ENCODE results near the gene FEN1. TPM values are rescaled to one million over a fixed set of nuclear protein-coding genes. Genes with fewer than 3 reads are reported as not detected.
A peak's percentile ranks its signal among the peaks of the same experiment; 100 is the strongest.

The FEN1 gene
- total and polyA plus RNA-seq, 2 of the 13 experiments (the other 11 are each of a cell fraction or from before 2014, with no cell fraction given) = 12.4 to 102 TPM

- TF ChIP-seq ZNF44 (CRISPR knock-in tag; IDR thresholded peaks at IDR 0.05) = no peak
- no peak for TF ChIP-seq ZNF724P (CRISPR knock-in tag; IDR thresholded peaks at IDR 0.05; ENCODE audit: borderline replicate concordance)
- 0 out of 2 replicates have a peak, but pooled peaks have one; percentile 6 for TF ChIP-seq RXRA (CRISPR knock-in tag; IDR thresholded peaks at IDR 0.05)
- no peak for TF ChIP-seq KDM5A (IDR thresholded peaks at IDR 0.05; ENCODE audit: borderline replicate concordance, low read length)
- TF ChIP-seq AHDC1 (CRISPR knock-in tag; IDR thresholded peaks at IDR 0.05; ENCODE audit: borderline replicate concordance) = no peak
- no peak for TF ChIP-seq SNAPC2 (CRISPR knock-in tag; IDR thresholded peaks at IDR 0.05)
- TF ChIP-seq, protein P1, sequence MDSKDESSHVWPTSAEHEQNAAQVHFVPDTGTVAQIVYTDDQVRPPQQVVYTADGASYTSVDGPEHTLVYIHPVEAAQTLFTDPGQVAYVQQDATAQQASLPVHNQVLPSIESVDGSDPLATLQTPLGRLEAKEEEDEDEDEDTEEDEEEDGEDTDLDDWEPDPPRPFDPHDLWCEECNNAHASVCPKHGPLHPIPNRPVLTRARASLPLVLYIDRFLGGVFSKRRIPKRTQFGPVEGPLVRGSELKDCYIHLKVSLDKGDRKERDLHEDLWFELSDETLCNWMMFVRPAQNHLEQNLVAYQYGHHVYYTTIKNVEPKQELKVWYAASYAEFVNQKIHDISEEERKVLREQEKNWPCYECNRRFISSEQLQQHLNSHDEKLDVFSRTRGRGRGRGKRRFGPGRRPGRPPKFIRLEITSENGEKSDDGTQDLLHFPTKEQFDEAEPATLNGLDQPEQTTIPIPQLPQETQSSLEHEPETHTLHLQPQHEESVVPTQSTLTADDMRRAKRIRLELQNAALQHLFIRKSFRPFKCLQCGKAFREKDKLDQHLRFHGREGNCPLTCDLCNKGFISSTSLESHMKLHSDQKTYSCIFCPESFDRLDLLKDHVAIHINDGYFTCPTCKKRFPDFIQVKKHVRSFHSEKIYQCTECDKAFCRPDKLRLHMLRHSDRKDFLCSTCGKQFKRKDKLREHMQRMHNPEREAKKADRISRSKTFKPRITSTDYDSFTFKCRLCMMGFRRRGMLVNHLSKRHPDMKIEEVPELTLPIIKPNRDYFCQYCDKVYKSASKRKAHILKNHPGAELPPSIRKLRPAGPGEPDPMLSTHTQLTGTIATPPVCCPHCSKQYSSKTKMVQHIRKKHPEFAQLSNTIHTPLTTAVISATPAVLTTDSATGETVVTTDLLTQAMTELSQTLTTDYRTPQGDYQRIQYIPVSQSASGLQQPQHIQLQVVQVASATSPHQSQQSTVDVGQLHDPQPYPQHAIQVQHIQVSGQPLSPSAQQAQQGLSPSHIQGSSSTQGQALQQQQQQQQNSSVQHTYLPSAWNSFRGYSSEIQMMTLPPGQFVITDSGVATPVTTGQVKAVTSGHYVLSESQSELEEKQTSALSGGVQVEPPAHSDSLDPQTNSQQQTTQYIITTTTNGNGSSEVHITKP (CRISPR knock-in tag; IDR thresholded peaks at IDR 0.05; ENCODE audit: low read depth) = no peak
- TF ChIP-seq ZSCAN21 (CRISPR knock-in tag; IDR thresholded peaks at IDR 0.05; ENCODE audit: borderline replicate concordance) = no peak
- 0 out of 2 replicates have a peak, but pooled peaks have one; percentile 13 for TF ChIP-seq IRF2 (CRISPR knock-in tag; IDR thresholded peaks at IDR 0.05)
- TF ChIP-seq HNRNPLL (IDR thresholded peaks at IDR 0.05; ENCODE audit: low read depth, low read length, poor library complexity, severe bottlenecking) = no peak
- no peak for TF ChIP-seq TIGD3 (CRISPR knock-in tag; IDR thresholded peaks at IDR 0.05; ENCODE audit: borderline replicate concordance)
- 0 out of 2 replicates have a peak, but pooled peaks have one; percentile 10 for TF ChIP-seq SRY (CRISPR knock-in tag; IDR thresholded peaks at IDR 0.05)
- no peak for TF ChIP-seq ATRX (CRISPR knock-in tag; IDR thresholded peaks at IDR 0.05; ENCODE audit: borderline replicate concordance)
- no peak for TF ChIP-seq PREB (CRISPR knock-in tag; IDR thresholded peaks at IDR 0.05)
- TF ChIP-seq TBX2 (CRISPR knock-in tag; IDR thresholded peaks at IDR 0.05; ENCODE audit: borderline replicate concordance) = no peak; the same call in 1 of the 2 replicates
- TF ChIP-seq ZNF260 (CRISPR knock-in tag; IDR thresholded peaks at IDR 0.05; ENCODE audit: borderline replicate concordance, low read depth) = 0 out of 2 replicates have a peak, but pooled peaks have one; percentile 41
- TF ChIP-seq, protein P2, sequence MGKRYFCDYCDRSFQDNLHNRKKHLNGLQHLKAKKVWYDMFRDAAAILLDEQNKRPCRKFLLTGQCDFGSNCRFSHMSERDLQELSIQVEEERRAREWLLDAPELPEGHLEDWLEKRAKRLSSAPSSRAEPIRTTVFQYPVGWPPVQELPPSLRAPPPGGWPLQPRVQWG (CRISPR knock-in tag; IDR thresholded peaks at IDR 0.05; ENCODE audit: borderline replicate concordance, low read depth) = no peak
These were observed 44.8 kb upstream of the FEN1 start (continued) for GRCh38 chr11:61747967-61748285.
